NCI-H774 (cell line): ENCODE measurements around the gene ARHGAP24.

ENCODE experiments used
- DNase-seq: peaks from one replicate; lab custom pipeline; 2025; lab: John Stamatoyannopoulos, UW

ARHGAP24 gene

GRCh38 chr4:85778632-85779131 lies 303.7 kb downstream of the ARHGAP24 start:
- DNase-seq, result no peak

DNA sequence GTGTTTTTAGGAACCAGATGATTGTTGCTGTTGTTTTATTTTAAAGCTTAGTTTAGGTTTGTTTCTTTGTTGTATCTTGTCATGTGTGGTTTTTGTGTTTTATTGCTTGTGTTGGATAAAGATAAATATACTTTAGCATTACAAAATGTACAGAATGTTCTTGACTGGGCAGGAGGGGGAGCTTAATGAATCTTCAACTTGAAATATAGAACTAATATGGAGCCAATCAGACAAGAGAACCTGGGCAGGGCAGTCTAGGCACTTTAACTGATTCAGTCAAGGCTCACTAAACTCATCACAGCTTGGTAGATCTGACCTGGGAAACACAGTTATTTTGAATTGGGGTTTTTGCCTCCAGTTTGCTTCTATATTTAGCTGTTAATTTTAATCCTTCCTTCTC lies 304.2 kb downstream of the ARHGAP24 start:
- DNase-seq, result no peak

GRCh38 chr4:85780664-85781063 lies 305.7 kb downstream of the ARHGAP24 start:
- no peak for DNase-seq

GRCh38 chr4:85783483-85783882 lies 308.5 kb downstream of the ARHGAP24 start:
- DNase-seq, result no peak

- DNase-seq, result no peak
Observed at GRCh38 chr4:85783900-85784299, 308.9 kb downstream of the ARHGAP24 start.

DNA sequence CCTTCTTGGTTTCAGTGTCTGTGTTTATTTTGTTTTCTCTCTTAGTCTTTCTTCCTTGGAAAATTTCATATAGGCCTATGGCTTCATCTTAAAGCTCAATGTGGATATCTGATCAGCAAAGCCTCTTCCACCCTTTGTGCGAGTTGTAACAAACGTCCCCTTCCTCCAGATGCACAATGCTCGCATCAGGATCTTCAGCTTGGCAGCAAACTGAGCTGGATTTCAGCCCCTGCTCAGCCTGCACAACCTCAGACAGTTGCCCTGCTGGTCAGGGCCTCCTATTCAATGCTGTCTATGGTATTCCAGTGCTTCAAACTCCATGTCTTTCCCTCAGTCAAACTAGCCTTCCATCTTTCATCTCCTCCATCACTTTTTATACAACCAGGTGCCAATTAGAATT lies 309.4 kb downstream of the ARHGAP24 start:
- DNase-seq, result no peak

GRCh38 chr4:85784947-85785346 lies 310.0 kb downstream of the ARHGAP24 start:
- DNase-seq, result no peak

GRCh38 chr4:85787133-85787532 lies 312.2 kb downstream of the ARHGAP24 start:
- no peak for DNase-seq

DNA sequence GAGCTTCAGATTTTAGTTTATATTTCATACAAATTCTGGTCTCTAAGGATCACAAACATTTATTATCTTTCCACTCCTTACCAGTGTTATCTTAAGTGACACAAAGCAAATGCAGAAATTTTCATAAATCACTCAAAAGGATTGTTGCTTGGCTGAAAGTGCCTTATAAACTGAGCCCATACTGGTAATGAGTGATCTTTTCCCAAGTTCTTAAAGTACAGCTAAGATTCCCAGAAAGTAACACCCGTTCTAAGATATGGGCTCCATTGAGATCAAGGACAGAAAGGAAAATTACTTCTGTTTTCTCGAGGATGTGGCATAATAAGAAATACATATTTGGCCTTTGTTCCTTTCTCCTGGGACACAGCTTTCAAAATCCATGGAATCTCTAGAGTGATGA lies 313.7 kb downstream of the ARHGAP24 start:
- DNase-seq, result no peak

DNA sequence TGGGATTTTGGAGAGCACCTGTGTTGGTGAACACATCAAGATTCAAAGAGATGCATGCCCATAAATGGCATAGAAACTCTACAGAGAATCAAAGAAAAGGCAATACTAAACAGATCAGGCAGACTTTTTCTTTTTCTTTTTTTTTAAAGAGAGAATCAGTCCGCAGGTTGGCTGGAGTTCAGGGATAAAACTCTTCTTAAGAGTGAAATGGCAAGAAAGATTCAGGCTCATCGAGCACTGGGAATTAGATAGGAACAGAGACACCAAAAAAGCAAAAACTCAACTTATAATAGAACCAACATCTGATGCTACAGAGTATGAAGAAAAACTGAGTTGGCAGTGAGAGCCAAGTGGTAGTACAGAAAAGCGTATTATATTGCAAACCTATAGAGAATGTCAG lies 314.3 kb downstream of the ARHGAP24 start:
- DNase-seq, result no peak

- DNase-seq, result no peak
Observed at GRCh38 chr4:85790582-85790981, 315.6 kb downstream of the ARHGAP24 start.

- no peak for DNase-seq
Observed at GRCh38 chr4:85792376-85793232, 317.7 kb downstream of the ARHGAP24 start.

DNA sequence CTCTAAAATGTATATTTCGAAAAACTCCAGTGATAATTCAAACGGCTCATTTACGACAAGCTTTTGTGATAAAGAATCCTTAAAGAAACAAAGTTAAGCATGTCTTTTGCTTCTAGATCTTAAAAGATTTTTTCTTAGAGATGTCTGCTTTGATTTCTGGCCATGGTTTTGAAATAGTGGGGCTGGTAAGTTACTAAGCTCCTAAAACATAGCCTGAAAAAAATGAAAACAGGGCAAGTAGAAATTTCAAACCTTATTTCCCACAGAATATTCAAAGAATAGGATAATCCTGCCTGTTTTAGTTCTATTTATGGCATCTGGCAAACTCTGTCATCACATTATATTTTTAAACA lies 318.3 kb downstream of the ARHGAP24 start:
- DNase-seq, result no peak

DNA sequence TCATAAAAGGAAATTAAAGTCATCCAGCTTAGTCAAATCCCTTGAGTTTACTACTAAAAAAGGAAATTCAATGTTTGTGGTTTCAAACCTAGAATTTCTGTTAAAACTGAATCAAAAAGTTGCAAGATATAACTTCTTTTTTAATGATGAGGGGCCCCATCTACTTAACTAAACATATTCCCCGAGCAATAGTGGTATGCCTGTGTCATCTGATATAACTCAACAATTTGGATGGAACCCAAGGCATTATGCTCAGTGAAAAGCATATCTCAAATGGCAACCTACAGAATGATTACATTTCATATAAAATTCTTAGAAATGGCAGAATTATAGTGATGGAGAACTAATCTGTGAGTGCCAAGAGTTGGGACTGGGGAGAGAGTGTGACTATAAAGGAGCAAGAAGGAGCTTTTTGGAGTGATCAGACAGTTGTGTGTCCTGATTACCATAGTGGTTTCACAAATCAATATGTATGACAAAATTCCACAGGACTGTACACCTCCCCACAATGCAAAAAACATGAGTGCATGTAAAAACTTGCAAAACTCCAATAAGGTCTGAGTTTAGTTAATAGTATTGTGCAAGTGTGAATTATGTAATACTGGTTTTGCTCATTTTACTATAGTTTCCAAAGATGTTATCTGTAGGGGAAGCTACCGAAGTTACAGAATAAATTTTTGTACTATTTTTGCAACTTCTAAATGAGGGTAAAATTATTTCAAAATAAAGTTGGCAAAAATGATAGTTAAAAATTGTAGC lies 323.2 kb downstream of the ARHGAP24 start:
- DNase-seq, result no peak

GRCh38 chr4:85803856-85804255 lies 328.9 kb downstream of the ARHGAP24 start:
- DNase-seq, result no peak

- DNase-seq, result no peak
Observed at GRCh38 chr4:85805891-85806290, 330.9 kb downstream of the ARHGAP24 start.

DNA sequence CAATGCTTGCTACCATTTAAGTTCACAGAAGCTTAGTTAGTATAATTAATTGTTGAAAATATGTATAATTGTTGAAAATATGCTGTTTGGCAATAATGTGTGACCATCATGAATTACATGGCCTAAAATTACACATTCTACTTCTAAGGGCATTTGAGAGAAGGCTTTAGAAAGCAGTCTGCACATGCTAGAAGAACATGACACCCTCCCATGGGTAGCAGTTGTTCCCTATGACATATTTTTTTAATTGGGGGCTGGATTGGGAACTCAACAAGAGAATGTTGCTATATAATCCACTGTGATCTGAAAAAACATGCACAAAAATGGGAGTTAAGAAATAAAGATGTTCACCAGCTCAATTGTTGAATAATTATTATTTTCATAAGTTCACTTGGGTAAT lies 331.4 kb downstream of the ARHGAP24 start:
- no peak for DNase-seq

DNA sequence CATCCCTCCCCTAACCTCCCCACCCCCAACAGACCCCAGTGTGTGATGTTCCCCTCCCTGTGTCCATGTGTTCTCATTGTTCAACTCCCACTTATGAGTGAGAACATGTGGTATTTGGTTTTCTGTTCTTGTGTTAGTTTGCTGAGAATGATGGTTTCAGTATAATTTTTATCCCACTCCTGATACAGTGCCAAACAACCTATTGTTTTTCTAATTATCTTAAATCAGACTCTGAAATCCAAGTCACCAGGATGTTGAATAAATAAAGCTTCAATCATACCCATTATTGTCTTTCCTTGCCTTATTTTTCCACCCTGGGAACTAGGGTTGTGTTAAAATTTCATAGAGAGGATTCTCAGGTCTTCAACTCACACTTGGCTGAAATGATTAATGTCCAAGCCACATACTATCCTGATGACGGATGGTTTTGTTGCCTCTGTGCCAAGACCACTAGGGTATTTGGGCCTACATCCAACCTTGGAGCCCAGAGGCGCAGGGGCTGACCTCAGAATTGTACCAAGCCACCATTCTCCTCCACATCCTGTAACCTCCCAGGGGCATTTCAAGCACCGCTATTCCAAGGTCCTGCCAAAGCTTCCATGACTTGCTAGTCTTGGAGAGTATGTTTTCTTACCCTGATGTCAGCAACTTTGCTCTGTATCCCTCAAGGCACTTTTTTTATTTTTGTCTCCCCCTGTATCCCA lies 332.4 kb downstream of the ARHGAP24 start:
- no peak for DNase-seq

- DNase-seq, result no peak
Observed at GRCh38 chr4:85808104-85808503, 333.2 kb downstream of the ARHGAP24 start.

DNA sequence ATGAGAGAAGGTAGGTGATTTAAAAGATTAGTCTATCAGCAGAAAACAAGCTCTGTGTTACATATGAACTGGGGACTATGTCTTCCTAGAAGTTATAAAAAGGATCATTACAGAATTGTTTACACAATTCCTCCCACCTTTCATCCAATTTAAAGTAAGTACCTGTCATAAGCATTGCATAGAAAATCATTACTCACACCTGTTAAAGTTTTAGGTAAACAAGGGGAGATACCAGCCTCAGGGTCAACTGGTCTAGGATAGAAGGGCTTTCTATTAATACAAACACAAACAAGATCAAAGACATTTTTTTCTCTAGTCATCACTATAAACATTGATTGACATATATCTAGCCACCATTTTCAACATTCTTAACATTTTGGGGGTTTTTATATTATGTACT lies 333.9 kb downstream of the ARHGAP24 start:
- no peak for DNase-seq

GRCh38 chr4:85812776-85813175 lies 337.8 kb downstream of the ARHGAP24 start:
- no peak for DNase-seq

- no peak for DNase-seq
Observed at GRCh38 chr4:85815796-85816459, 341.0 kb downstream of the ARHGAP24 start.
